CD4-positive, CD25-positive, alpha-beta regulatory T cell (primary cell): Measurements from ENCODE around the gene PCSK4. TPM values are rescaled to one million over a fixed set of nuclear protein-coding genes. Genes with fewer than 3 reads are reported as not detected.

Experiments used
- ATAC-seq, 2 donors: fragments of 150-1000 bp; cut with Tn5 transposase; one replicate each; pipeline ENCODE4 v1.10.0; 2021; ENCODE audit warnings: low read depth in 2 of 2, moderate number of reproducible peaks in 2 of 2, moderate library complexity in 1 of 2
- DNase-seq, 3 donors: peaks; one replicate each; pipeline versions ENCODE4 v3.0.0 to v3.0.0-alpha.2; 2012 to 2022; ENCODE audit warnings: mixed read lengths in 1 of 3
- H3K27ac ChIP-seq: one replicate; pipeline ENCODE4 v1.7.0; 2013; ENCODE audit warnings: mild to moderate bottlenecking, low read length; ENCODE audit not compliant: insufficient read depth, poor library complexity, severe bottlenecking
- H3K27me3 ChIP-seq: one replicate; pipeline ENCODE4 v1.7.0; 2013; ENCODE audit warnings: low read length; ENCODE audit not compliant: control insufficient read depth, insufficient read depth
- H3K36me3 ChIP-seq: one replicate; pipeline ENCODE4 v1.7.0; 2013; ENCODE audit warnings: mild to moderate bottlenecking, low read length, moderate library complexity; ENCODE audit not compliant: control insufficient read depth, insufficient read depth
- H3K4me1 ChIP-seq: 2 replicates; pipeline ENCODE4 v1.7.0; 2013; ENCODE audit warnings: mild to moderate bottlenecking, low read length; ENCODE audit not compliant: insufficient read depth, control insufficient read depth, poor library complexity, severe bottlenecking
- H3K4me3 ChIP-seq: one replicate; pipeline ENCODE4 v1.7.0; 2013; ENCODE audit warnings: low read depth, mild to moderate bottlenecking, low read length, moderate library complexity
- H3K9me3 ChIP-seq, 2 experiments: 1 replicate in 1 of 2; 2 replicates in 1 of 2; pipeline ENCODE4 v1.7.0; 2013; ENCODE audit warnings: low read length in 2 of 2, mild to moderate bottlenecking in 1 of 2, moderate library complexity in 1 of 2; ENCODE audit not compliant: control insufficient read depth in 2 of 2
- H3K27ac Mint-ChIP-seq, 3 donors: one replicate each; pipeline ENCODE4 v1.8.0; 2020 to 2022; ENCODE audit warnings: mild to moderate bottlenecking in 3 of 3, mixed read lengths in 3 of 3, moderate library complexity in 2 of 3
- H3K27me3 Mint-ChIP-seq: one replicate; pipeline ENCODE4 v1.8.0; 2022; ENCODE audit warnings: mild to moderate bottlenecking, mixed read lengths
- H3K36me3 Mint-ChIP-seq: one replicate; pipeline ENCODE4 v1.8.0; 2020; ENCODE audit warnings: mixed read lengths
- H3K4me1 Mint-ChIP-seq, 4 donors: one replicate each; pipeline ENCODE4 v1.8.0; 2020 to 2022; ENCODE audit warnings: mixed read lengths in 4 of 4, mild to moderate bottlenecking in 1 of 4
- H3K4me3 Mint-ChIP-seq, 4 donors: one replicate each; pipeline ENCODE4 v1.8.0; 2020 to 2022; ENCODE audit warnings: mild to moderate bottlenecking in 4 of 4, mixed read lengths in 4 of 4, moderate library complexity in 3 of 4
- H3K9me3 Mint-ChIP-seq, 7 donors: one replicate each; pipeline ENCODE4 v1.8.0; 2020 to 2022; ENCODE audit warnings: mixed read lengths in 7 of 7, mild to moderate bottlenecking in 3 of 7, moderate library complexity in 2 of 7
- polyA plus RNA-seq, 4 donors: library from polyadenylated mRNA; unstranded; fragments of 300-500 nt; fragmentation: Illumina TruSeq; gene quantifications; one replicate each; pipeline ENCODE4 v1.2.3, GENCODE V29; 2021
- total RNA-seq: library from RNA; stranded (reverse); gene quantifications from one replicate; pipeline ENCODE4 v1.2.3, GENCODE V29; 2022

PCSK4 gene
- total and polyA plus RNA-seq, 5 donors from 2014 or later: 0.08 to 1.3 (median 0.79) TPM; not detected in 1

DNA sequence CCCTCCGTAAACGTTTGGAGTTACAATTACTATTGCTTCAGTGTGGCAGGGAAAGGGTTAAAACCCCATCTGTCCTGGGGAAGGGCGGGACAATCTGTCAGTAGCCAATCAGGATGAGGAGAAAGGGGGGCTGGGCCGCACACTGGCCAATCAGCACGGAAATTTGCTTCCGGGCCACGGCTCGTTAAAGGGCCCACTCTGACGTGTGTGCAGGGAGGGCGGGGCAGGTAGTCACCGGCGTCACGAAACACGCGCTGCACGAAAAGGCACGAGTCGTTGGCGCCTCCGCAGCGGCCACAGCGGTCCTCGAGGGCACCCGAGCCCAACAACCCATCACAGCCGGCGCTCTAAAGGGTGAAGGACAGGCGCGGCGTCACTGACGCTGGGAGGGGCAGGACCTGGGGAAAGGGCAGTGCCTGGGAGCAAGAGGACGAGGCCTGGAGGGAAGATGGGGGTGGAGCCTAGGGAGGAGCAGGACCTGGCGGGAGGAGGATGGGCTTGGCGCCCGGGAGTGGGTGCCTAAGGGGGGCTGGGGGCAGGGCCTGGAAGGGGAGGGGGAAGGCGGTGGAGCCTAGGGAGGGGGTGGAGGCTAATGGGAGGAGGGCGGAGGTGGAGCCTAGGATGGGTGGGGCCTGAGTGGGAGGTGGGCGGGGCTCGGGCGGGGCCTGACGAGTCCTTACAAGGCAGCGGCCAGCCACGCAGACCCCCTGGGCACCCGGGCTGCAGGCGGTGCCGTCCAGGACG is 17.8 kb upstream of the PCSK4 start:
- Mint-ChIP-seq H3K4me3 (peak overlapping the region; percentile 33 to 88 (median 86)), H3K4me1 (peaks cover 0 to 36% (median 12%) of the 10 kb centered on the region in 4 donors), H3K9me3 (peaks cover 0 to 4% (median 0%) of the 10 kb centered on the region in 7 donors), H3K27me3 (peaks cover 24% of the 10 kb centered on the region), H3K27ac (peak overlapping the region; percentile 92 to 97 (median 95)), H3K36me3 (no peaks in the 10 kb centered on the region)
- Histone ChIP-seq H3K36me3 (no peaks in the 10 kb centered on the region), H3K27me3 (no peaks in the 10 kb centered on the region), H3K9me3 (no peaks in the 10 kb centered on the region), H3K4me3 (no peak overlapping the region), H3K27ac (peak overlapping the region; percentile 70), H3K4me1 (peaks cover 30% of the 10 kb centered on the region)
- peak; percentile 95 for ATAC-seq
- peak; percentile 86 to 94 (median 93) for DNase-seq

DNA sequence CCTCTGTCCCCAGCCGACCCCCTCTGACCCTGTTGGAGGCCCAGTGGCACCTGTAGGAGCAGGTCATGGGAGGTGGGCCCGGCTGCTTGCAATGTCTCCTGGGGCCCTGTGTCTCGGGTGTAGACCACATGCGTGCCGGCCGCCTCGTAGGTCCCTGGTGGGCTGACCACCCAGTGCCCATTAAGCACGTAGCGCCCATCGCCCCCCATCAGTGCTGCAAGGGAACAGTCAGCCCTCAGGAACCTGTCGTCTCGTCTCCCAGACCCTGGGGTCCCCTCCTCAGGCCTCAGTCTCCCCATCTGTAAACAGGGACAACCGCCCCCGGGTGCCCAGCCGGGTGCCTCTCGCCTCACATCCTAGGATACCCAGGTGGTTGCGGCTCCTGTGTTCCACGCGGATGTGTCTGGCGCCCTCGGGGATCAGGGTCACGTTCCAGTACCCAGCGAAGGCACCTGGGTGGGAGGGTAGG is 17.1 kb upstream of the PCSK4 start:
- peaks cover 0 to 5% (median 0%) of the 10 kb centered on the region in 7 donors for H3K9me3 Mint-ChIP-seq
- peak overlapping the region in 2 of 3 donors; percentile 92 to 97 for H3K27ac Mint-ChIP-seq
- no peaks in the 10 kb centered on the region for H3K36me3 Mint-ChIP-seq
- no peaks in the 10 kb centered on the region for H3K9me3 ChIP-seq
- H3K4me3 Mint-ChIP-seq: peak overlapping the region in 2 of 4 donors; percentile 87 to 88
- DNase-seq (no peak), ATAC-seq (no peak)
- peaks cover 24% of the 10 kb centered on the region for H3K27me3 Mint-ChIP-seq
- no peaks in the 10 kb centered on the region for H3K27me3 ChIP-seq
- H3K4me1 ChIP-seq: peaks cover 24% of the 10 kb centered on the region
- H3K4me3 ChIP-seq: no peak overlapping the region
- H3K4me1 Mint-ChIP-seq: peaks cover 0 to 34% (median 10%) of the 10 kb centered on the region in 4 donors
- H3K27ac ChIP-seq: peak overlapping the region; percentile 70
- no peaks in the 10 kb centered on the region for H3K36me3 ChIP-seq

DNA sequence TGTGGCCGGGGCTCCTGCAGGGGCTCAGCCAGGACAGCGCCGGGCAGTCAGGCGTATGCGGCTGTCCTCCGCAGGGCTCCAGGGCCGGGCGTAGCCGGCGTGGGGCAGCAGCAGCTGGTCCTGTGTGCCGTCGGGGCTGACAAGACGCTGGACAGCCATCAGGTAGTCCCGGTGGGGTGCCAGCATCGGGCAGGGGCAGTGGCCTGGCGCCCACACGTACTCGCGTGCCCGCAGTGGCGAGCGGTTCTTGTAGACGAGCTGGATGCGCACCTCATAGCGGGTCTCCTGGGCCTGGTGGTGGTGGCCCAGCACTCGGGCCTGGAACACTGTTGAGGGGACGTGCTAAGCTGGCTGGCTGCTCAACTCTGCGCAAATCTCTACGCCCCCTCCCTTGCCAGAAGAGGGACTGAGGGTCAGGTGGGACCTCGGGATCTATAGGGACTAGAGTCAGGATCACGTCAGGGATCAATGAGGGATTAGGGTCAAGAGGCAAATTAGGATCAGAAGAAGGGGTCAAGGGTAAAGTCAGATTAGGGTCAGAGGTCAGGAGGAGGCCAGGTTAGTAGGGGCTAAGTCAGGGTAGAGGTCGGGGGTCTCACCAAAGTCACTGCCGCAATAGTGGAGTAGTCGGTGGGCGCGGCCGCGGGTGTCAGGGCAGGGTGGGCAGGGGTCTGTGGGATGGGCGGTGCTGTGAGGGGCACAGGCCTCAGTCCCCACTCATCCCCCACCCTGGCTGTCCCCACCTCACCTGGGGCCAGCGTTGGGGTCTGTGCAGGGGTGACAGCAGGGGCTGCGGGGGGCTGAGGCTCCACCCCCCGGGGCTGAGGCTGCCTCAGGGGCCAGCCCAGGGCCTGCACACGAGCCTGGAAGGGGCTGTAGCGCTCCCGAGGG is 16.1 kb upstream of the PCSK4 start:
- no peaks in the 10 kb centered on the region for H3K9me3 ChIP-seq
- DNase-seq: no peak
- H3K4me3 ChIP-seq: no peak overlapping the region
- no peak for ATAC-seq
- H3K4me1 ChIP-seq: peaks cover 20% of the 10 kb centered on the region
- H3K27ac Mint-ChIP-seq: peak overlapping the region in 1 of 3 donors; percentile 71
- H3K9me3 Mint-ChIP-seq: peaks cover 0 to 5% (median 0%) of the 10 kb centered on the region in 7 donors
- no peaks in the 10 kb centered on the region for H3K36me3 Mint-ChIP-seq
- peaks cover 27% of the 10 kb centered on the region for H3K27me3 Mint-ChIP-seq
- peaks cover 0 to 31% (median 10%) of the 10 kb centered on the region in 4 donors for H3K4me1 Mint-ChIP-seq
- no peaks in the 10 kb centered on the region for H3K27me3 ChIP-seq
- H3K4me3 Mint-ChIP-seq: peak overlapping the region in 2 of 4 donors; percentile 68 to 74
- no peaks in the 10 kb centered on the region for H3K36me3 ChIP-seq
- H3K27ac ChIP-seq: no peak overlapping the region

DNA sequence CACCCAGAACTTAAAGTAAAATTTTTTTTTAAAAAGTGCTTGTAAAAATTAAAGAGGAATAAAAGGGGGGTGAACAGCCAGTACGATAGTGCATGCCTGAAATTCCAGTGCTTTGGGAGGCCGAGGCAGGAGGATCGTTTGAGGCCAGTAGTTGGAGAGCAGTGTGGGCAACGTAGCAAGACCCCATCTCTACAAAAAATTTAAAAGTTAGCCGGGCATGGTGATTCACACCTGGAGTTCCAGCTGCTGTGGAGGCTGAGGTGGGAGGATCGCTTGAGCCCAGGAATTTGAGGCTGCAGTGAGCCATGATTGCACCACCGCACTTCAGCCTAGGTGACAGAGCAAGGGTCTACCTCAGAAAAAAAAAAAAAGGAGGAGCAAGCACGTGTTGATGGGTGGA is 14.9 kb upstream of the PCSK4 start:
- Mint-ChIP-seq H3K27ac (peak overlapping the region in 1 of 3 donors; percentile 74), H3K4me1 (peaks cover 0 to 26% (median 10%) of the 10 kb centered on the region in 4 donors), H3K9me3 (peaks cover 0 to 5% (median 0%) of the 10 kb centered on the region in 7 donors), H3K27me3 (peaks cover 22% of the 10 kb centered on the region), H3K4me3 (peak overlapping the region in 2 of 4 donors; percentile 68 to 74), H3K36me3 (no peaks in the 10 kb centered on the region)
- no peak for ATAC-seq
- no peaks in the 10 kb centered on the region for H3K9me3 ChIP-seq
- peaks cover 20% of the 10 kb centered on the region for H3K4me1 ChIP-seq
- no peak overlapping the region for H3K27ac ChIP-seq
- H3K4me3 ChIP-seq: no peak overlapping the region
- DNase-seq: no peak
- H3K36me3 ChIP-seq: no peaks in the 10 kb centered on the region
- no peaks in the 10 kb centered on the region for H3K27me3 ChIP-seq

DNA sequence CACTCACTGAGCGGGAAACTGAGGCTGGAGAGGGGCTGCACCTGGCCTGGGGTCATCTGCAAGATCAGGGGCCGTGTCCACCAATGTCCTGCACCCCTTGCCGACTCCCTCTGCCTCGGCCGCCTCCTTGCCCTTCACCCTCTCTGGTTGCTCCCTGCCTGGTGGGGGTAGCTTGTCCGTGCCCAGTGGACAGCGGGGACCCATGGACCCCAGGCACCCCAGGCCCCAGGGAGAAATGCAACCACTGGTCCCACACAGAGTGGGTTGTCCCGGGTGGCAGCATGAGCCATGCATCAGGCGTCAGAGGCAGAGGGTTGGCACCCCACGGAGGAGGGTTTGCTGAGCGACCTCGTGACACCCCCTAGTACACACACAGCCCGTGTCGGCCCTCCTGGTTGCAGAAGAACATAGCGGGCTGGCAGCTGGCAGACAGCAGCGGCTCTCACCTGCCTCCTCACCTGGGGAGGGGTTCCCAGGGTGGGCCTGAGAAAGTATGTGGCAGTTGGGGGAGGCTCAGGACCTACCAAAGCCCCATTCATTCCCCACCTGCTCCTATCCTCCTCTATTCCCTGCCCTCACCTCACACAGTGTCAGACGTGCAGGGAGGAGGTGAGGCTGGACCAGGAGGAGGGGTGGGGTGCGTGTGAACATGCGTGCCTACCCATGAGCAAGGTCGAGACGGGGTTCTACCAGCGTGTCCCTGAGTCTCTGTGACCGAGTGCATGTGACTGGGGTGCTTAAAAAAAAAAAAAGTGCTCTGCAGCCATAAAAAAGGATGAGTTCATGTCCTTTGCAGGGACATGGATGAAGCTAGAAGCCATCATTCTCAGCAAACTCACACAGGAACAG is 14.0 kb upstream of the PCSK4 start:
- no peak for ATAC-seq
- no peak overlapping the region for H3K4me3 ChIP-seq
- Mint-ChIP-seq H3K9me3 (peaks cover 0 to 4% (median 0%) of the 10 kb centered on the region in 7 donors), H3K4me3 (no peak overlapping the region), H3K36me3 (no peaks in the 10 kb centered on the region), H3K27ac (no peak overlapping the region), H3K4me1 (peaks cover 0 to 21% (median 10%) of the 10 kb centered on the region in 4 donors), H3K27me3 (peaks cover 19% of the 10 kb centered on the region)
- H3K27ac ChIP-seq: no peak overlapping the region
- no peaks in the 10 kb centered on the region for H3K9me3 ChIP-seq
- H3K27me3 ChIP-seq: no peaks in the 10 kb centered on the region
- H3K4me1 ChIP-seq: peaks cover 20% of the 10 kb centered on the region
- DNase-seq: no peak
- H3K36me3 ChIP-seq: no peaks in the 10 kb centered on the region

DNA sequence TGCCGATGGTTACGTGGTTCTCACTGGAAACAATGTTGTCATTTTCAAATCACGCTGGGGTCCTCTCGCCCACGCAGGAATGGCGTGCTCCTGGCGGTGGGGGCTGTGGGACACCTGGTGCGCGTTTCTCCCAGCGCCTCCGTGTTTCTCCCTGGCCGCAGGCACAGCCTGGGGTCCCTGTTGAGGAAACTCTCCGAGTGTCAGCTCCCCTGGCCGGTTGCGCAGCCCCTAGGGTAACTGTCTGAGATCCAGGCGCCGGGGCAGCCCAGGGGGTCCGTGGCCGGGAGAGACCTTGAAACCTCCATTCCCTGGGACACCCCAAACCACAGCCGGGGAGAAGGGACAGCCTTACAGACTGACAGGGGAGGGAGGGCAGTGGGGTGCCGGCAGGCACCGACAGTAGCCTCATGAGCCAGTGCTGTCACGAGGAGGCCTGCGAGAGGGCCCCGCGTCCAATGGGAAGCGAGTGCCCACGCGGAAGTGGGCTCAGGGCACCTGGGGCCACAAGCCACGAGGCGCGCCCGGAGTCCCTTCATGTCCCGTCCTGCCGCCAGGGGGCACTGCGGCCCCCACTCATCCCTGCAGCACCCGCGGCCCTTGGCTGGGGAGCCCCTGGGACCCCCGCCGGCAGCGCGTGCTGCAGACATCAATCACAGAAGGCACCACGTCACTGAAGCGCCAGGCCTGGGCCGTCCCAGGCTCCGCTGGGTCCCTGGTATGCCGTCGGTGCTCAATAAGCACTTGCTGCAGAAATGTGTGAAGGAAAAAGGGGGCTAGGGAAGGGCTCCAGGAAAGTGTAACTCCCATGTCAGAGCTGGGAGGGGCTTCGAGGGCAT is 13.2 kb upstream of the PCSK4 start:
- Histone ChIP-seq H3K9me3 (no peaks in the 10 kb centered on the region), H3K27ac (no peak overlapping the region), H3K36me3 (no peaks in the 10 kb centered on the region), H3K4me3 (no peak overlapping the region), H3K4me1 (peaks cover 20% of the 10 kb centered on the region), H3K27me3 (no peaks in the 10 kb centered on the region)
- H3K27ac Mint-ChIP-seq: no peak overlapping the region
- H3K9me3 Mint-ChIP-seq: peaks cover 0 to 4% (median 0%) of the 10 kb centered on the region in 7 donors
- no peak for ATAC-seq
- peaks cover 0 to 18% (median 10%) of the 10 kb centered on the region in 4 donors for H3K4me1 Mint-ChIP-seq
- H3K36me3 Mint-ChIP-seq: no peaks in the 10 kb centered on the region
- H3K4me3 Mint-ChIP-seq: no peak overlapping the region
- DNase-seq: peak; percentile 45 to 67 (median 56)
- peaks cover 14% of the 10 kb centered on the region for H3K27me3 Mint-ChIP-seq
